AG04449 (cell line): ENCODE data around the gene SLC44A1.

Experiments used
- CTCF ChIA-PET: fragments of 350-600 bp; formaldehyde crosslinking; extraction: SDS; loops from one replicate; lab custom pipeline; 2021; ENCODE audit warnings: antibody characterized with exemption; lab: Yijun Ruan, JAX
- POLR2A ChIA-PET: fragments of 400-600, 350-600 bp; formaldehyde crosslinking; extraction: SDS; loops from one replicate; lab custom pipeline; 2020; ENCODE audit warnings: antibody characterized with exemption, inconsistent platforms; lab: Yijun Ruan, JAX
- DNase-seq: peaks from one replicate; pipeline ENCODE4 v3.0.0-alpha.2; 2010; ENCODE audit warnings: low read depth, low spot score
- H3K4me3 ChIP-seq: 2 replicates; pipeline ENCODE4 v1.5.1; 2011; ENCODE audit warnings: low read depth, mild to moderate bottlenecking, control low read depth, low read length
- TF ChIP-seq, protein P1 (sequence below): IDR thresholded peaks from one replicate; pipeline ENCODE4 v1.5.1; 2011; ENCODE audit warnings: mild to moderate bottlenecking, moderate library complexity, low read length, control low read depth, inconsistent platforms; ENCODE audit not compliant: insufficient read depth; ENCODE audit errors: missing control alignments

Gene SLC44A1

GRCh38 chr9:105466898-105467455 is 222.5 kb downstream of the SLC44A1 start:
- no peak for DNase-seq
- no peak overlapping the region for H3K4me3 ChIP-seq
- CTCF ChIA-PET, result interaction anchor here (1.1 kb wide), 1 partner anchor 24 kb away, joined by 4 read pairs; no protein-coding TSS in a partner anchor
- TF ChIP-seq, protein P1, sequence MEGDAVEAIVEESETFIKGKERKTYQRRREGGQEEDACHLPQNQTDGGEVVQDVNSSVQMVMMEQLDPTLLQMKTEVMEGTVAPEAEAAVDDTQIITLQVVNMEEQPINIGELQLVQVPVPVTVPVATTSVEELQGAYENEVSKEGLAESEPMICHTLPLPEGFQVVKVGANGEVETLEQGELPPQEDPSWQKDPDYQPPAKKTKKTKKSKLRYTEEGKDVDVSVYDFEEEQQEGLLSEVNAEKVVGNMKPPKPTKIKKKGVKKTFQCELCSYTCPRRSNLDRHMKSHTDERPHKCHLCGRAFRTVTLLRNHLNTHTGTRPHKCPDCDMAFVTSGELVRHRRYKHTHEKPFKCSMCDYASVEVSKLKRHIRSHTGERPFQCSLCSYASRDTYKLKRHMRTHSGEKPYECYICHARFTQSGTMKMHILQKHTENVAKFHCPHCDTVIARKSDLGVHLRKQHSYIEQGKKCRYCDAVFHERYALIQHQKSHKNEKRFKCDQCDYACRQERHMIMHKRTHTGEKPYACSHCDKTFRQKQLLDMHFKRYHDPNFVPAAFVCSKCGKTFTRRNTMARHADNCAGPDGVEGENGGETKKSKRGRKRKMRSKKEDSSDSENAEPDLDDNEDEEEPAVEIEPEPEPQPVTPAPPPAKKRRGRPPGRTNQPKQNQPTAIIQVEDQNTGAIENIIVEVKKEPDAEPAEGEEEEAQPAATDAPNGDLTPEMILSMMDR, result no peak
- POLR2A ChIA-PET, result no interaction called here

DNA sequence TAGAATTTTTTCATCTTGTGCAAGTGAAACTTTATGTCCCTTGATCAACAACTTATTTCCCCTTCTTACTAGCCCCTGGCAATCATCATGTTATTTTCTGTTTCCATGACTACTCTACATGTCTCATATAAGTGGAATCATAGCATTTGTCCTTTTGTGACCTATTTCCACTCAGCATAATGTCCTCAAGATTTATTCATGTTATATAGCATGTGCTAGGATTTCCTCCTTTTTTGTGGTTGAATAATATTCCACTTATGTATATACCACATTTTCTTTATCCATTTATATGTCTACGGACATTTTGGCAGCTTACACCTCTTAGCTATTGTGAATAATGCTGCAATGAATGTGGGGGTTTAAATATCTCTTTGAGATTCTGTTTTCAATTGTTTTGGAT is 224.4 kb downstream of the SLC44A1 start:
- H3K4me3 ChIP-seq, result no peak overlapping the region
- no peak for DNase-seq
- TF ChIP-seq, protein P1, result no peak
- ChIA-PET POLR2A (no interaction called here), CTCF (interaction anchor here (0.9 kb wide), 1 partner anchor 23 kb away, joined by 3 read pairs; no protein-coding TSS in a partner anchor)

GRCh38 chr9:105473221-105473620 is 228.8 kb downstream of the SLC44A1 start:
- TF ChIP-seq, protein P1, result no peak
- CTCF ChIA-PET, result interaction anchor here (1.0 to 2.5 kb wide), 6 partner anchors 10 to 45 kb away, joined by 3 to 7 read pairs (median 3); no protein-coding TSS in a partner anchor
- DNase-seq, result no peak
- no peak overlapping the region for H3K4me3 ChIP-seq
- POLR2A ChIA-PET, result no interaction called here

DNA sequence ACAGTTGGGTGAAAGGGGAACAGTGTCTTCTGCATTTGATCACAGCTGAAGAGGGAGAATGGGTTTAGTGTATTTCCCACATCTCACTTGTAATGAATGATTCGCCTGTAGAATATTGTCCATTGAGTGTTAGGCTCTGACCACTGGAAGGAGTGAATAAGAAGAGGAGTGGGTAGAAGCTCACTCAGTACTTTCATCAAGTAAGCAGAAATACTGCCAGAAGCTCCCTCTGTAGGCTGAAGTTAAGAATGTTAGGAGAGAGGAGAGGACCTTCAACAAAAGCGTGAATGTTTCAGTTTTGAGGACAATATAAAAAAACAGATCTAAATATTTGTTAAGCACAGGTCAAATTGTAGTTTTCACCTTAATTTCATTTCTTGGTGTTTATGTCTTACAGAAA is 230.9 kb downstream of the SLC44A1 start:
- ChIA-PET POLR2A (no interaction called here), CTCF (interaction anchor here (0.7 to 2.5 kb wide), 8 partner anchors 12 to 612 kb away, joined by 3 to 7 read pairs (median 3); no protein-coding TSS in a partner anchor)
- peak; percentile 23 for DNase-seq
- TF ChIP-seq, protein P1, result peak; percentile 27
- H3K4me3 ChIP-seq, result no peak overlapping the region

- no peak for DNase-seq
- ChIA-PET CTCF (interaction anchor here (1.9 kb wide), 1 partner anchor 20 kb away, joined by 4 read pairs; no protein-coding TSS in a partner anchor), POLR2A (no interaction called here)
- TF ChIP-seq, protein P1, result no peak
- no peak overlapping the region for H3K4me3 ChIP-seq
Observed at GRCh38 chr9:105479846-105480245, 235.4 kb downstream of the SLC44A1 start.

GRCh38 chr9:105483618-105484017 is 239.2 kb downstream of the SLC44A1 start:
- TF ChIP-seq, protein P1, result no peak
- no peak for DNase-seq
- ChIA-PET CTCF (interaction anchor here (1.2 to 1.8 kb wide), 2 partner anchors 11 to 58 kb away, joined by 3 to 5 read pairs; no protein-coding TSS in a partner anchor), POLR2A (no interaction called here)
- H3K4me3 ChIP-seq, result no peak overlapping the region
